GM18508 (cell line): ENCODE data around the gene GAPDH.
A peak's percentile ranks its signal among the peaks of the same experiment; 100 is the strongest.
"Not testable (repeated sequence)": the region's sequence is repeated elsewhere in the genome, so short reads cannot be mapped to it uniquely, and the experiment has no call there.

Experiments
- ATAC-seq: cut with Tn5 transposase; IDR thresholded peaks from one replicate; pipeline ENCODE4 v1.9.1; 2021; ENCODE audit warnings: moderate number of reproducible peaks; ENCODE audit not compliant: insufficient read depth, unreplicated experiment

The GAPDH gene

DNA sequence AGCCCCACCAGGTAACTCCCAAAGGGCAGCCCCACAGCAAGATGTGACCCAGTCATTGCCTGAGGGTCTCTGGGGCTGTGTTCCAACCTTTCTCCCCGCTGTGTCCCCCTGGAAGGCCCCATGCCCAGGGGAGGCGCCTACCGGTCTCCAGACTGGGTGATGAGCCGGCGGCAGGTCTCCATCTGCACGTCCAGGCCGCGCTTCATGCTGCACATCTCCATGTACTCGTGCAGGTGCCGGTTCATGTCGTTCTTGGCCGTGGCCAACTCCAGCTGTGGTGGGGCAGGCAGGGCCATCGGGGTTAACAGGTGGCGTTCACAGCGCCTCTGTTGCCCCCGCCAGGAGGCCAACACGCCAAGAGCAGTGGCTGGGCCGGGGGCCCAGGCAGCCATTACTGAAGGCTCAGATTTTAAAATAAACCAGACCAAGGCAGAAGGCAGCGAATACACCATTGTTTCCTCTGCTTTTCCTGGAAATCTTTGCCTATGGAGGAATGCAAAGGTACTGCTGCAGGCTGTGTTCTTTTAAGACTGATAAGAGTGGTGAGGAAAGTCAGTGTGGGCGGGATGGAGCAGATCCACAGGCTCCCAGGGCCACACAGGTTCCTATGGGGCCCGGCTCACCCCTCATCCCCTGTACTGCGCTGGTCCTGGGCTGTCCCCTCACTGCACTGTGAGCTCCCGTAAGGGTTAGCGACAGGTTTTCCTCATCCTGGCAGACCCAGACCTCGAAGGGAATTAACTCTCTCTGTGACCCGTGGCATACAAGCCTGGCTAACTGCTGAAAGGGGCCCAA is 7.3 kb downstream of the GAPDH start:
- ATAC-seq: no peak

- no peak for ATAC-seq
These were observed 8.1 kb downstream of the GAPDH start for GRCh38 chr12:6542209-6543009.

DNA sequence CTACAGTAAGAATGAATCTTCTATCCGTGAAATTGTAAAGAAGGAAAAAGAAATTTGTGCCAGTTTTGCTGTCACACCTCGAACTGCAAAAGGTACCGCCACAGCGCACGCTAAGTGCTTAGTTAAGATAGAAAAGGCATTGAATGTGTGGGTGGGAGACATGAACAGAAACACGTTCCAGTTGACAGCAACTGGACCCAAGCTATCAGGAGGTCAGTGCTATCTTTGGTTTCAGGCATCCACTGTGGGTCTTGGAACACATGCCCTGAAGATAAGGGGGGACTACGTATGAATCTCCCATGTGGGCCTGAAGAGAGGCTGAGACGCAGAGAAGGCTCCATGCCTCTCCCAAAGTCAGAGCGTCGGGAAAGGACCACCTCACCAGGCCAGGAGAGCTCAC is 11.7 kb downstream of the GAPDH start:
- no peak for ATAC-seq

GRCh38 chr12:6547566-6547965 is 13.2 kb downstream of the GAPDH start:
- no peak for ATAC-seq

DNA sequence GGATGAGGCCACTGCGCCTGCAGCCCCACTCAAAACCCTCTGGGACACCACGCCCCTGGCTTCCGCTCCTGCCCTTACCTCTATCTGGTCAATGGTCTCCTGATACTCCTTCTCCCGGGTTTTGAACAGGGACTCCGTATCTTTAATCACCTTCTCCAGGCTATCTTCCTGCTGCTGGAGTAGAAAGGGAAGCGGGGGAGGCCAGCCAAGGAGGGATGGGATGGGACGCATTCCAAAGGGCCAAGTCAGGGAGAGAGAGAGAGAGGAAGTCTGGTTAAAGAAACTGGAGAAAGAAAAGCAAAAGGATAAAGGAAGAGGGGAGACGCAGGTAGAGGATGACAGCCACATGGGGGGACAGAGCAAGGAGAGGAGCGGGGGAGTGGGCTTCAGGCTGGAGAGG is 13.7 kb downstream of the GAPDH start:
- ATAC-seq: no peak

- ATAC-seq: no peak
These were observed 14.2 kb downstream of the GAPDH start for GRCh38 chr12:6548556-6548955.

GRCh38 chr12:6548966-6549683 is 14.8 kb downstream of the GAPDH start:
- ATAC-seq: no peak

DNA sequence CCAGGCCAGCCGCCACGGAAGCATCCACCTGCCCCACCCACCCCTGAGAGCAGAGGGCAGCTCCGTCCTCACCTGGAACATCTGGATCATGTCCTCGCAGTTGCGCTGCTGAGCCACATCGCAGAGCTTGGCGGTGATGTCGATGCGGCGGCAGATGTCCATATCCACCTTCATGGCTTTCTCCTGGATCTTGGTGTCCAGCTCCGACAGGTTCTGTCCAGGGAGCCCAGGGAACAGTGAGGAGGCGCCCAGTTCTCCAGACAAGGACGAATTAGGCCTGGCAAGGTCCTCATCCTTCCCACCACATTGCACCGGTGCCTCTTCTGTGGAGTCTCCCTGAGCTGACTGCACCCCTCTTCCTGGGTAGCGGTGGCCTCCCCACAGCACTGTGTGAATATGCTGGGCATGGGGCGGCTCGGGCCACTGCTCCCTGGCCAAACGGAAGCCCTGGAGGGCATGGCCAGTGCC is 15.4 kb downstream of the GAPDH start:
- ATAC-seq: no peak

- ATAC-seq: no peak
These were observed 16.2 kb downstream of the GAPDH start for GRCh38 chr12:6550294-6551062.

- no peak for ATAC-seq
These were observed 16.7 kb downstream of the GAPDH start for GRCh38 chr12:6551063-6551461.

DNA sequence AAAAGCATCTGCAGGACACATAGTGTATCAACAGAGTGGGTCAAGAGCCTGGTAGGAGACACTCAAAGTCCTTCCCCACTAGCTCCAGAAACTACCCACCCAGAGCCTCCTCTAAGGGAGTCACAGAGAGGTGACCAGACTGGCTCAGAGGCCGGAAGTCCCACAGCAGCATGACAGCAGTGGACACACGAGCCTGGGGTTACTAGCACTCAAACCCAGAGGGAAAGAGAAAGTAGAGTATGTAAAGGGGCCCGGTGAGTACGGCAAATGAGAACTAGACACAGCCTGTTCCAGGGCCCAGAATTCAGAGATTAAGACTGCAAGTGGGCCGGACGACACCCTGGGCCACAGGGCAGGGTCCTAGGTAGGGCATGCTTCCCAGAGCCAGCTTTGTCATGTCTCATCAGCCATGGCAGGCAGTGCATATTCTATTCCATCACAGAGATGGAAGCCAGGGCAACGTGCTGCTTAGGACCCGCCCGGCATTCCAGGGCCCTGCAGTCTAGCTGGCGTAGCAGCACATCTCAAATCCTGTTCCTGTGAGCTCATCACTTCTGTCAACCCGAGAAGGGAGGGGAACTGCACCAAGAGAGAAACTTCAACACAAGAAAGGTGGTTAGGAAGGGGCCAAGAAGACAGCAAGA is 17.3 kb downstream of the GAPDH start:
- no peak for ATAC-seq

DNA sequence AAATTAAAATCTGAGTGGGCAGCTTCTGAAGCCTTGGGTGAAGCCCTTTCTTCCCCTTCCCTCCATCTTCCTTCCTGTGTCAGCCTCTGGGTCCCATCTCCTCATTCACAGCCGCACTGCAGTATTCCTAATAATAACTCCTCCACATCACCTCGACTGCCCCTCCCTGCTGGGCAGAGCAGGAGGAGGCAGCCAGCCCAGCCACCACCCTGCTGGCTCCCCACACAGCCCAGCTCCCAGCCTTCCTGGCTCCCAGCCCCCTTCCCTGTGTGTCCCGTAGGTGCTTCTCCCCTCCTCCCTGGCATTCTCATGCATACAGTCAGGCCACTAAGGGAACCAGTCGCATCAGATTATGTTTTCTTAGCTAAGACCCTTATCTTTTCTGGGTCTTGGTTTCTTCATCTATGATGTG is 17.8 kb downstream of the GAPDH start:
- no peak for ATAC-seq

DNA sequence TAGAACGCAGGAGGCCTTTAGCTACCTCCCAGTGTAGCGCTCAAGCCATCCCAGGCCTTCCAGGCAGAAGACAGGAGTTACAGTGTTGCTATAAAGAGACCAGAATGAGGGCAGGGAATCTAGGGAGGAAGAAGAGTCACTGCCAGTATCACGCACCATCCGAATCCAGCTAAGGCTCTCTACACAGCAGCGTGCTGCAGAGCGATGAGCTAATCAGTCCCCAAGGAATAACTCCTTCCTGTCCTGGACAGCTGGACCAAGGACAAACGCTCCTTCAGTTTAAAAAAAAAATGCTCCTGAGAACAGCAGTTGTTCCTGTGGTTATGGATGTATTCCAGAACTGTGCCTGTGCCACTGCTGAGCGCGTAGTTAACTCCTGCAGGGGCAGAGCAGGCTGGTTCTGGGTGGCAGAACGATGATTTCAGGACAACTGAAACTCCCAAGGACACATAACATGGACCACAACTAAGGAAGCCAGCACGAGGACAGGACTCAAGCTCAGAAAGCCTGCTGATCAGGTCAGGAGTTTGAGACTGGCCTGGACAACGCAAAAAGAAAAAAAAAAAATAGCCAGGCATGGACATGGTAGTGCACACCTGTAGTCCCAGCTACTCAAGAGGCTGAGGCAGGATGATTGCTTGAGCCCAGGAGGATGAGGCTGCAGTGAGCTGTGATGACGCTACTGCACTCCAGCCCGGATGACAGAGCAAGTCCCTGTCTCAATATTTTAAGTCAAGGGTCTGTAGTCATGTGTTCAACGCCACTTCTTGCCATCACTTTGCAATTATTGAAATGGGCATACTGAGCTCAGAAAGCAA is 18.9 kb downstream of the GAPDH start:
- no peak for ATAC-seq

DNA sequence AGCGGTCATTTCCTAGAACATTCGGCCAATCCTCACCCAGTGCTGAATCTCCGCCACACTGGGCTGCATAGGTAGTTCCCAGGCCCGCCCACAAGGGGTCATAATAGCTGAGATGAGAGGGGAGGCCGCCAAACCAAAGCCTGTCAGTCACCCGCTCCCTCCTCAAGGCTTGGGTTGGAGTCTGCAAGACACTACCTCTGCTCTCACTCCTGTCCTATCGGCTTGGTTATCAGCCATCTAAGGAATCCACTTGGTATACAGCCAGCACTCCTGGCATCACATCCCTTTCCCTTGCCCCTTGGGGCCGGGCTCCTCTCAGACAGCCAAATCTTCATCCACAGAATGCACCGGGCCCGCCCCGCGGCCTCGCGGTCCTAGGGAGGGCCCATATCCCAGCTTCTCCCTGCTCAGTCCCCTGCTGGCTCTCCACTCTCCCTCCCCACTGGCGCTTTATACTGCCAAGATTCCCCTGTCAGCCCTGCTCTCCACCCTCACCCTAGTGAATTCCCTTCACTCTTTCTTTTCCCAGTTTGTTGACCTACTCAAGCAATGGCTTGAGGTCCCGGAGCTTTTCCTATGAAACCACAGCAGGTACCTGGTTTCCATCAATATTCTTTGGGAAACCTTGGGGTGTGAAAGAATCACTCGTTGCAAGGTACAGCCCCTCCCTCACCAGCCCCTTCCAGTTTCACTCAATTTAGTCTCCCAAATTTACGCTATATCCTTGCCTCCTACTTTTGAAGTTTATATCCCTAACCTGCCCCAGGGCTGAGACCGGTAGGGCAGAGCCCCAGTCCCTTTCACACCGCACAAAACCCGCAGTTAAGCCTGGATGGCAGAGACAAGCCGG is 20.1 kb downstream of the GAPDH start:
- peak; percentile 46 for ATAC-seq

GRCh38 chr12:6555018-6555691 is 20.8 kb downstream of the GAPDH start:
- ATAC-seq: no peak

DNA sequence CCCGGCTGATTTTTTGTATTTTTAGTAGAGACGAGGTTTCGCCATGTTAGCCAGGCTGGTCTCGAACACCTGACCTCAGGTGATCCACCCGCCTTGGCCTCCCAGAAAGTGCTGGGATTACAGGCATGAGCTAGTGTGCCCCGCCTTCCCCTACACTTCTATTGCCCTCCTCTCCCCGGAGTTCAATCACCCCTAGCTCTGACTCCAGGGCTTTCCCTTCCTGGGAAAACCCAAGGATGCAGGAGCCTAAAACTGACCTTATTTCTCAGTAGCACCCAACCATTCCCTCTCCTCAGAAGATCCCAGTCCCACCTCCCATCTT is 22.1 kb downstream of the GAPDH start:
- not testable (repeated sequence) for ATAC-seq

DNA sequence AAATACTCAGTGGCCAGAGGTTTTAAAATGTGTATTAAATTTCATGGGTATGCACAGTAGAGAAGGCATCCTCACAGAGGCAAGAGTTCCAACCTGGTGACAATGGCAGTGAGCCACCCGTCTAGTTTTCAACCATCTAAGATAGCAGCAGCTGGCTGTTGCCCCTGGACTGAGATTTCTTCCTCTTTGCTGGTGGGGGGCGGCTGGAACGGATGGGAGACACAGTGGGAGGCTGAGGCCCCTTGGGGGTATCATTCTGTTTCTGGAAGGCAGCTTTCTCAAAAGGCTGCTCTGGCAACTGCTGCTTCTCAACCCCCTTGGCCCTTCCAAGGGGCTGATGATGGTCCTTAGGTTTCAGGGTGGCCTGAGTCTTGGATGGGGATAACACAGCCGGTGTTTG is 22.5 kb downstream of the GAPDH start:
- no peak for ATAC-seq
